A172 (cell line): Measurements from ENCODE around the gene CXXC5. TPM values are rescaled to one million over a fixed set of nuclear protein-coding genes. Genes with fewer than 3 reads are reported as not detected.

ENCODE experiments used
- DNase-seq: peaks from one replicate; pipeline ENCODE4 v3.0.0-alpha.2; 2015; ENCODE audit warnings: low spot score
- total RNA-seq: library from RNA; depleted of rRNA; stranded (reverse); fragments of >200 nt; shearing (Covaris generic); gene quantifications from 2 replicates; pipeline ENCODE4 v1.2.3, GENCODE V29; 2014

The CXXC5 gene
- total RNA-seq, 1 experiment from 2014 or later, result 189 TPM

DNA sequence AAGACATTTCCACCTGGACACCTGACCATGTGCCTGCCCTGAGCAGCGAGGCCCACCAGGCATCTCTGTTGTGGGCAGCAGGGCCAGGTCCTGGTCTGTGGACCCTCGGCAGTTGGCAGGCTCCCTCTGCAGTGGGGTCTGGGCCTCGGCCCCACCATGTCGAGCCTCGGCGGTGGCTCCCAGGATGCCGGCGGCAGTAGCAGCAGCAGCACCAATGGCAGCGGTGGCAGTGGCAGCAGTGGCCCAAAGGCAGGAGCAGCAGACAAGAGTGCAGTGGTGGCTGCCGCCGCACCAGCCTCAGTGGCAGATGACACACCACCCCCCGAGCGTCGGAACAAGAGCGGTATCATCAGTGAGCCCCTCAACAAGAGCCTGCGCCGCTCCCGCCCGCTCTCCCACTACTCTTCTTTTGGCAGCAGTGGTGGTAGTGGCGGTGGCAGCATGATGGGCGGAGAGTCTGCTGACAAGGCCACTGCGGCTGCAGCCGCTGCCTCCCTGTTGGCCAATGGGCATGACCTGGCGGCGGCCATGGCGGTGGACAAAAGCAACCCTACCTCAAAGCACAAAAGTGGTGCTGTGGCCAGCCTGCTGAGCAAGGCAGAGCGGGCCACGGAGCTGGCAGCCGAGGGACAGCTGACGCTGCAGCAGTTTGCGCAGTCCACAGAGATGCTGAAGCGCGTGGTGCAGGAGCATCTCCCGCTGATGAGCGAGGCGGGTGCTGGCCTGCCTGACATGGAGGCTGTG, 32.4 kb downstream of the CXXC5 start:
- no peak for DNase-seq

DNA sequence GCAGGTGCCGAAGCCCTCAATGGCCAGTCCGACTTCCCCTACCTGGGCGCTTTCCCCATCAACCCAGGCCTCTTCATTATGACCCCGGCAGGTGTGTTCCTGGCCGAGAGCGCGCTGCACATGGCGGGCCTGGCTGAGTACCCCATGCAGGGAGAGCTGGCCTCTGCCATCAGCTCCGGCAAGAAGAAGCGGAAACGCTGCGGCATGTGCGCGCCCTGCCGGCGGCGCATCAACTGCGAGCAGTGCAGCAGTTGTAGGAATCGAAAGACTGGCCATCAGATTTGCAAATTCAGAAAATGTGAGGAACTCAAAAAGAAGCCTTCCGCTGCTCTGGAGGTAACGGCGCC, 32.9 kb downstream of the CXXC5 start:
- DNase-seq, result no peak

GRCh38 chr5:139681466-139681865, 33.3 kb downstream of the CXXC5 start:
- no peak for DNase-seq

DNA sequence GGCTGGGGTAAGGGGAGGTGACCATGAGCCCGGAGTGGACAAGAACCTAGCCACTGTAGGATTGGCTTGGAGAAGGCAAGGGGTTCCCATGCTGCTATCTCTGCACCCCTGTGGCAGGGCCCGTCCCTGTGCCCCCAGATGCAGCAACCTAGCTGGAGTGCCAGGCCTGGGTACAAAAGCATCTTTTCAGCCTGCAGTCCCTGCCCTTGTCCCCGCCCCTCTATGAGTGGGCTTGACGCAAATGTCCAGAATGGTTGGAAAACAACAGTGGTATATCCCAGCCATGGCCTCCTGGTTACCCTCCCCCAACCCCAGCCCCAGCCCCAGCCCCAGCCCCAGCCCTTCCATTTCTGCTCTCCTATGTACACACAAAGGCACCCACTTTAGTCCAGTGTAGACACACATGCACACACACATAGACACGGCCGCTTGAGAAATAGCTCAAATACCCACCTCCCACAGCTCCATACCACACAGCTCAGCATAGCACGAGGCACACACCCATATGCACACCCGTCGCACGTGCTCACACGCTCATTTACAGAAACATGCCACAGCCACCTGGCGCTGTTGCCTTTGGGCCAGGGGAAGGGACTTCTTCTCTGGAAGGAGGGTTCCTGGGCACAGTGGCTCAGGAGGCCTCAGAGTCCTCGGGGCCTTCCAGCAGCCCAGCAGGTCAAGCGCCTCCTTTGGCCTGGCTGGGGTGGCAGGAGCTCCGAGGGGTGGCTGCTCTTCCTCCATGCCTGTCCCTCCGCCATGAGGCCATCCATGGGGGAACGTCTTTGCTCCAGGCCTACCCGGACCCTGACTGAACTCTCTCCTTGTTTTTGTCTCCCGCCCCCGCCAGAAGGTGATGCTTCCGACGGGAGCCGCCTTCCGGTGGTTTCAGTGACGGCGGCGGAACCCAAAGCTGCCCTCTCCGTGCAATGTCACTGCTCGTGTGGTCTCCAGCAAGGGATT, 34.1 kb downstream of the CXXC5 start:
- no peak for DNase-seq

DNA sequence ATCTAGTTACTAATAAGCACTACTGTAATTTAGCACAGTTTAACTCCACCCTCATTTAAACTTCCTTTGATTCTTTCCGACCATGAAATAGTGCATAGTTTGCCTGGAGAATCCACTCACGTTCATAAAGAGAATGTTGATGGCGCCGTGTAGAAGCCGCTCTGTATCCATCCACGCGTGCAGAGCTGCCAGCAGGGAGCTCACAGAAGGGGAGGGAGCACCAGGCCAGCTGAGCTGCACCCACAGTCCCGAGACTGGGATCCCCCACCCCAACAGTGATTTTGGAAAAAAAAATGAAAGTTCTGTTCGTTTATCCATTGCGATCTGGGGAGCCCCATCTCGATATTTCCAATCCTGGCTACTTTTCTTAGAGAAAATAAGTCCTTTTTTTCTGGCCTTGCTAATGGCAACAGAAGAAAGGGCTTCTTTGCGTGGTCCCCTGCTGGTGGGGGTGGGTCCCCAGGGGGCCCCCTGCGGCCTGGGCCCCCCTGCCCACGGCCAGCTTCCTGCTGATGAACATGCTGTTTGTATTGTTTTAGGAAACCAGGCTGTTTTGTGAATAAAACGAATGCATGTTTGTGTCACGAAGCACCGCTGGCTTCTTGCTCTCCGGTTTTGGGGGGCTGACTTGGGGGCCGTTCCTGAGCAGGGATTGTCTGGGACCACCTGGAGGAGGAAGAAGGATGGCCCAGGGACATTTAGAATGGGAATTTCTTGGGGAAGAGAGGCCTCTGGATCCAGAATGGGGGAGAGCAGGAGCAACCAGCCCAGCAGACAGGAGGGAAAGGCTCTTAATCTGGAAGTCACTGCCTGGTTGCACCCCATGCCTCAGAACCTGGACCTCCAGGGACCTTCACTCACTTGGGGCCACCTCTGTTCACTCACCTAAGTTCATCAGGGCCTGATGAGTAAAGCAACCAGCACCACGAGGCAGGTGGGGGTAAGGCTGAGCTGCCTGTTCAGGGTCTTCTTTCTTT, 35.4 kb downstream of the CXXC5 start:
- no peak for DNase-seq

- no peak for DNase-seq
Observed at GRCh38 chr5:139684350-139684880, 36.3 kb downstream of the CXXC5 start.

- no peak for DNase-seq
Observed at GRCh38 chr5:139684881-139685749, 37.0 kb downstream of the CXXC5 start.

DNA sequence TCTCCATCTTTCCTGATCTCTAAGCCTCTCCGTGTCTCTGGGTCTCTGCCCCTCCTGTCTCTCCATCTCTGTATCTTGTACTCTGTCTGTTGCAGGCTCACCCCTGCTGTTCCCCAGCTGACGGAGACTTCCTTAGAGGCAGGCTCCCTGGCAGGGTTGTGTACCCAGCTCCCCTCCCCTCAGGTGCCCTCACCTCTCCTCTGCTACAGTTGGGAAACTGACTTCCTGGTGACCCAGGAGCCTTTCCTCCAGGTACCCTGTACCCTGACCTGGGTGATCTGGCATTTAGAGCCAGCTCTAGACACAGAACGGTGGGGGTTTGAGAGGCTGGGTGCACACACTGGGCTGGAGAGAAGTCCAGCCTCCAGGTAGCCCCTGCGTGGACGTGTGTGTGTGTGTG, 37.7 kb downstream of the CXXC5 start:
- DNase-seq, result no peak

- DNase-seq, result no peak
Observed at GRCh38 chr5:139686356-139686705, 38.2 kb downstream of the CXXC5 start.

- no peak for DNase-seq
Observed at GRCh38 chr5:139686706-139687441, 38.7 kb downstream of the CXXC5 start.

- DNase-seq, result no peak
Observed at GRCh38 chr5:139687656-139688055, 39.5 kb downstream of the CXXC5 start.

DNA sequence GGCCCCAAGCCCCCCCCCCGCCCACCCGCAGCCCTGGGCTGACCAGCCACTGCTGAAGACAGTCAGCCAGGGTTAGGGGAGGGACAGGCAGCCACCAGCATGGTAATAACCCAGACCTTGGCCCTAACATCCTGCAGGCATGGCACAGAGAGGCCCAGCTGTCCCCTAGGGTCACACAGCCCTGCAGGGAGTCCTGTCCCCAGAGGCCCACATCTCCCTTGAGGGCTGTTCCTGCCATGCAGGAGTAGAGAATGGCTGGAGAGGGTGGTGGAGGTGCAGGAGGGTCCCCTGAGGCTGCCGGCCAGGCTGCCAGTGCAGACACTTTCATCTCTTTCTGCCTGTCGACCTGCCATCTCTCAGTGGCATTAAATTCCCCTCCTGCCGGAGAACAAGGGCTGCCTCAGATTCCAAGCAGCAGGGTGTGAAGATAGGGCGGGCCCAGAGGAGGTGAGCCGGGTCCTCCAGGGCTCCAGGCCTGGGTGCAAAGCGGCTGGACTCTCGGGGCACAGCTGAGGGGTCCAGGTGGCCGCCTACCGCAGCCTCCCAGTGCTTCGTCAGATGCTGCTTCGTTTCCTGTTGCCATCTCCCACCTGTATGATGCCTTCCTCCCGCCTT, 40.0 kb downstream of the CXXC5 start:
- DNase-seq, result no peak

- no peak for DNase-seq
Observed at GRCh38 chr5:139688751-139689372, 40.7 kb downstream of the CXXC5 start.

- no peak for DNase-seq
Observed at GRCh38 chr5:139689631-139690063, 41.5 kb downstream of the CXXC5 start.

GRCh38 chr5:139690064-139690802, 42.1 kb downstream of the CXXC5 start:
- peak; percentile 88 for DNase-seq

DNA sequence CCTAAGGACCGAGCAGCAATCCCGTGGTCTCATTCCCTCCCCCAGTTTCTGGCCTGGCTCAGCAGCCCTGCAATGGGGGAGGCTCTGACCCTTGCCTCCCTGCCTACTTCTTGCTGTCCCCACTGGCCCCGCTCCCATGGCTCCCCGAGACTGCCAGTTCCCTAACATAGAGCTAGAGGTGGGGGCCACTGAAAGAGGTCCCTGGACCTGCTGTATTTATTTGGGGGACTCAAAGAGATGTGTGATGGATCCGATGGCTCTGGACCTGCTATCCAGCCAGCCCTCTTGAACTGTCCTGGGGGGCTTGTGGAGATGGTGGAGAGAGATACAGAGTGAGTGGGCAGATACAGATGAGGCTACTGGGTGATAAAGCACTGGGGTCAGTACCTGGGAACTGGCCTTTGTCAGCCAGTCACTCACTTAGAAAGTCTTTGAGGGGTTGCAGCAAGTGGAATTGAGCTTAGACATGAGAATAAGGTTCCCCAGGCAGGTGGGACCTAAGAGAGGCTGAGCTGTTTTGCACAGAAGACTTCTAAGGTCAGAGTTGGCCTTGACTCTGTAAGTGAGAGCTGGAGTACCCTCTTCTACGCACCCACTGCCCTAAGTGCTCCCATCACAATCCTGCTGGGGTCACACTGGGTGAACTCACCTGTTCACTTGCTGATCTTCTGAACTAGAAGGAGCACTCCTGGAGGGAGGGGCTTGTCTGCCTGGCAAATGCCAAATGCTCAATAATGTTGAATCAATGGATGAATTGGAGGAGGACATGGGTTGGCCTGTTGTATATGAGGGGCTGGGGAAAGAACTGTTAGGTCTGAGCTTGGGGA, 42.9 kb downstream of the CXXC5 start:
- DNase-seq, result no peak

- DNase-seq, result no peak
Observed at GRCh38 chr5:139692148-139692547, 44.0 kb downstream of the CXXC5 start.
